Natural killer cell (primary cell): ENCODE results near the gene EFCC1. TPM values are rescaled to one million over a fixed set of nuclear protein-coding genes. Genes with fewer than 3 reads are reported as not detected.

ENCODE experiments used
- ATAC-seq, 3 donors: fragments of 150-1000 bp in 2 of 3; fragments of 200-7000 bp in 1 of 3; cut with Tn5 transposase; 1 replicate in 1 of 3; 2 replicates in 2 of 3; pipeline ENCODE4 v1.10.0; 2021; ENCODE audit warnings: mild to moderate bottlenecking in 2 of 3, moderate library complexity in 2 of 3
- DNase-seq, 2 donors: peaks; one replicate each; pipeline versions ENCODE4 v3.0.0 to v3.0.0-alpha.2; 2013 to 2021; ENCODE audit warnings: mixed read lengths in 1 of 2
- H3K27ac ChIP-seq: one replicate; pipeline ENCODE4 v1.5.1; 2013; ENCODE audit warnings: mild to moderate bottlenecking, low read length
- H3K27me3 ChIP-seq: one replicate; pipeline ENCODE4 v1.6.1; 2013; ENCODE audit warnings: low read length; ENCODE audit not compliant: control insufficient read depth, insufficient read depth
- H3K36me3 ChIP-seq: one replicate; pipeline ENCODE4 v1.6.1; 2013; ENCODE audit warnings: low read length; ENCODE audit not compliant: control insufficient read depth, insufficient read depth
- H3K4me1 ChIP-seq: one replicate; pipeline ENCODE4 v1.6.1; 2013; ENCODE audit warnings: low read length; ENCODE audit not compliant: control insufficient read depth, insufficient read depth
- H3K4me3 ChIP-seq: one replicate; pipeline ENCODE4 v1.5.1; 2013; ENCODE audit warnings: low read length
- H3K9me3 ChIP-seq: one replicate; pipeline ENCODE4 v1.6.1; 2013; ENCODE audit warnings: low read length; ENCODE audit not compliant: control insufficient read depth, insufficient read depth
- H3K27ac Mint-ChIP-seq, 2 donors: one replicate each; pipeline ENCODE4 v1.8.0; 2022; ENCODE audit warnings: mild to moderate bottlenecking in 2 of 2, mixed read lengths in 2 of 2, moderate library complexity in 1 of 2
- H3K27me3 Mint-ChIP-seq, 2 donors: one replicate each; pipeline ENCODE4 v1.8.0; 2022; ENCODE audit warnings: low read depth in 2 of 2, mixed read lengths in 2 of 2
- H3K36me3 Mint-ChIP-seq: one replicate; pipeline ENCODE4 v1.8.0; 2022; ENCODE audit warnings: mixed read lengths
- H3K4me1 Mint-ChIP-seq, 2 donors: one replicate each; pipeline ENCODE4 v1.8.0; 2022; ENCODE audit warnings: mixed read lengths in 2 of 2
- H3K4me3 Mint-ChIP-seq: one replicate; pipeline ENCODE4 v1.8.0; 2022; ENCODE audit warnings: mild to moderate bottlenecking, moderate library complexity, mixed read lengths
- H3K9me3 Mint-ChIP-seq, 2 donors: one replicate each; pipeline ENCODE4 v1.8.0; 2022; ENCODE audit warnings: mixed read lengths in 2 of 2
- CTCF ChIP-seq: fragments of 200-600 bp; IDR thresholded peaks from one replicate; pipeline ENCODE4 v1.8.0; 2022; ENCODE audit warnings: antibody characterized with exemption
- WGBS: methylation state at CpG from one replicate; pipeline ENCODE4 v1.1.7; 2013; ENCODE audit warnings: missing lambda C conversion rate; ENCODE audit not compliant: insufficient coverage; 5-methylcytosine and 5-hydroxymethylcytosine counted together
- intact Hi-C: fragments of 100-400 bp; cut with micrococcal nuclease; formaldehyde crosslinking; loops from one replicate; pipeline ENCODE4 v1.14.2; 2022
- total RNA-seq, 4 donors: library from RNA; stranded (reverse); fragments of 120-200 nt in 1 of 4; gene quantifications; one replicate each; pipeline versions ENCODE4 v1.2.3 to v1.2.4, GENCODE V29; 2013 to 2022

EFCC1 gene
- total RNA-seq, 3 donors from 2014 or later (not counting 1 experiment from before 2014, with no cell fraction given): 0.28 to 0.70 TPM; not detected in 1

GRCh38 chr3:129001806-129002572 lies 885 bp downstream of the EFCC1 start:
- Histone ChIP-seq H3K36me3 (no peaks in the 10 kb centered on the region), H3K9me3 (no peaks in the 10 kb centered on the region), H3K27me3 (peaks cover 29% of the 10 kb centered on the region), H3K4me3 (no peak overlapping the region), H3K27ac (no peak overlapping the region), H3K4me1 (peaks cover 31% of the 10 kb centered on the region)
- peak in 1 of 2 donors; percentile 48 for DNase-seq
- H3K4me1 Mint-ChIP-seq: peaks cover 26 to 40% of the 10 kb centered on the region in 2 donors
- 2% methylated on average over 81 of the region's 81 CpGs for WGBS
- H3K36me3 Mint-ChIP-seq: no peaks in the 10 kb centered on the region
- peak in 2 of 3 donors; percentile 39 for ATAC-seq
- intact Hi-C loops: no loop called here
- no peak overlapping the region for H3K27ac Mint-ChIP-seq
- H3K27me3 Mint-ChIP-seq: peaks cover 35 to 48% of the 10 kb centered on the region in 2 donors
- no peak for TF ChIP-seq CTCF
- H3K9me3 Mint-ChIP-seq: no peaks in the 10 kb centered on the region
- H3K4me3 Mint-ChIP-seq: peak overlapping the region; percentile 52

GRCh38 chr3:129002573-129003569 lies 1.8 kb downstream of the EFCC1 start:
- Mint-ChIP-seq H3K4me3 (peak overlapping the region; percentile 71), H3K27me3 (peaks cover 28 to 43% of the 10 kb centered on the region in 2 donors), H3K27ac (no peak overlapping the region), H3K9me3 (no peaks in the 10 kb centered on the region), H3K4me1 (peaks cover 26 to 40% of the 10 kb centered on the region in 2 donors), H3K36me3 (no peaks in the 10 kb centered on the region)
- Histone ChIP-seq H3K4me1 (peaks cover 31% of the 10 kb centered on the region), H3K36me3 (no peaks in the 10 kb centered on the region), H3K4me3 (no peak overlapping the region), H3K27ac (no peak overlapping the region), H3K27me3 (peaks cover 29% of the 10 kb centered on the region), H3K9me3 (no peaks in the 10 kb centered on the region)
- DNase-seq (no peak), ATAC-seq (peak in 1 of 3 donors; percentile 2)
- intact Hi-C loops: no loop called here
- TF ChIP-seq CTCF: no peak
- WGBS: 71% methylated on average over 28 of the region's 28 CpGs

GRCh38 chr3:129003578-129004112 lies 2.5 kb downstream of the EFCC1 start:
- ATAC-seq (peak; percentile 76 to 88 (median 87)), DNase-seq (peak in 1 of 2 donors; percentile 83)
- H3K27ac Mint-ChIP-seq: no peak overlapping the region
- Histone ChIP-seq H3K27me3 (peaks cover 29% of the 10 kb centered on the region), H3K36me3 (no peaks in the 10 kb centered on the region), H3K27ac (no peak overlapping the region), H3K4me1 (peaks cover 31% of the 10 kb centered on the region), H3K4me3 (no peak overlapping the region), H3K9me3 (no peaks in the 10 kb centered on the region)
- H3K36me3 Mint-ChIP-seq: no peaks in the 10 kb centered on the region
- H3K9me3 Mint-ChIP-seq: no peaks in the 10 kb centered on the region
- peak overlapping the region; percentile 71 for H3K4me3 Mint-ChIP-seq
- TF ChIP-seq CTCF: peak; percentile 16
- H3K4me1 Mint-ChIP-seq: peaks cover 26 to 40% of the 10 kb centered on the region in 2 donors
- peaks cover 27 to 40% of the 10 kb centered on the region in 2 donors for H3K27me3 Mint-ChIP-seq
- WGBS: 16% methylated on average over 55 of the region's 55 CpGs
- intact Hi-C loops: no loop called here
